Pancreas (tissue), 10 donors: Measurements from ENCODE around the gene SNAP47. TPM values are rescaled to one million over a fixed set of nuclear protein-coding genes. Genes with fewer than 3 reads are reported as not detected.

ENCODE experiments used
- ATAC-seq, 4 donors: fragments of 200-7000 bp; cut with Tn5 transposase; one replicate each; pipeline versions ENCODE4 v1.8.0 to v1.9.1; 2020; ENCODE audit warnings: mild to moderate bottlenecking in 4 of 4, moderate library complexity in 4 of 4
- DNase-seq, 6 donors: peaks; one replicate each; pipeline ENCODE4 v3.0.0-alpha.2; 2020
- FAIRE-seq: peaks from 2 replicates; lab custom pipeline; 2012; peaks lifted over from hg19 to GRCh38; lab: Jason Lieb, UNC
- H3K27ac ChIP-seq, 4 donors: fragments of 200-600 bp; sonication (generic); 1 replicate in 3 of 4; 2 replicates in 1 of 4; pipeline versions ENCODE4 v1.5.0 to v1.8.0; 2020
- H3K27me3 ChIP-seq, 4 donors: fragments of 200-600 bp; one replicate each; pipeline ENCODE4 v1.8.0; 2021
- H3K36me3 ChIP-seq, 3 donors: fragments of 200-600 bp; sonication (generic) in 1 of 3; one replicate each; pipeline versions ENCODE4 v1.5.0 to v1.8.0; 2020 to 2021
- H3K4me1 ChIP-seq, 3 donors: fragments of 200-600 bp; one replicate each; pipeline ENCODE4 v1.8.0; 2021
- H3K4me3 ChIP-seq, 4 donors: fragments of 200-600 bp; sonication (generic) in 2 of 4; one replicate each; pipeline versions ENCODE4 v1.5.0 to v1.8.0; 2020 to 2021
- H3K9me3 ChIP-seq, 4 donors: fragments of 200-600 bp; one replicate each; pipeline ENCODE4 v1.8.0; 2021
- WGBS, 2 donors: extraction: QIAGEN DNeasy Blood & Tissue Kit; methylation state at CpG; one replicate each; pipeline ENCODE4 v1.1.7; 2013; 5-methylcytosine and 5-hydroxymethylcytosine counted together
- intact Hi-C, 3 donors: fragments of 100-400 bp; cut with DNase I; formaldehyde crosslinking; loops; one replicate each; pipeline versions ENCODE4 v1.11.1 to v1.14.2; 2022
- polyA plus RNA-seq, 2 donors: library from polyadenylated mRNA; stranded (reverse); fragments of 200-250 nt; gene quantifications; one replicate each; pipeline ENCODE4 v1.2.3, GENCODE V29; 2013
- total RNA-seq, 6 donors: library from RNA; stranded (reverse); fragmentation: NEBNext Ultra II Directional in 4 of 6; extraction: Animal tissue kit (Norgen Biotek cat#: 25700) in 4 of 6; gene quantifications; one replicate each; pipeline versions ENCODE4 v1.2.1 to v1.2.4, GENCODE V29; 2021 to 2023
- TF ChIP-seq, protein P1 (sequence below), 4 donors: fragments of 200-600 bp; sonication (generic) in 3 of 4; IDR thresholded peaks; one replicate each; pipeline versions ENCODE4 v1.5.0 to v1.8.0; 2021; ENCODE audit warnings: antibody characterized with exemption in 4 of 4
- donor health status: healthy with polysubstance abuse.
- donor health status: DM: no; HTN: no; CAD: no; lungs with moderate emphysema.
- donor health status: DM: no; HTN: no; CAD: no.
- donor health status: control.
- donor health status: control.
- donor health status: Bipolar disorder and iron deficiency.
- donor health status: DM: yes; HTN: yes; CAD: no.
- donor health status: DM: no; HTN: no; CAD: no.
- donor health status: DM: no; HTN: no; CAD: no.
- donor health status: DM: yes; HTN: yes; CAD: no.

The SNAP47 gene
- total and polyA plus RNA-seq, 8 donors = 12.3 to 21.5 (median 14.7) TPM

DNA sequence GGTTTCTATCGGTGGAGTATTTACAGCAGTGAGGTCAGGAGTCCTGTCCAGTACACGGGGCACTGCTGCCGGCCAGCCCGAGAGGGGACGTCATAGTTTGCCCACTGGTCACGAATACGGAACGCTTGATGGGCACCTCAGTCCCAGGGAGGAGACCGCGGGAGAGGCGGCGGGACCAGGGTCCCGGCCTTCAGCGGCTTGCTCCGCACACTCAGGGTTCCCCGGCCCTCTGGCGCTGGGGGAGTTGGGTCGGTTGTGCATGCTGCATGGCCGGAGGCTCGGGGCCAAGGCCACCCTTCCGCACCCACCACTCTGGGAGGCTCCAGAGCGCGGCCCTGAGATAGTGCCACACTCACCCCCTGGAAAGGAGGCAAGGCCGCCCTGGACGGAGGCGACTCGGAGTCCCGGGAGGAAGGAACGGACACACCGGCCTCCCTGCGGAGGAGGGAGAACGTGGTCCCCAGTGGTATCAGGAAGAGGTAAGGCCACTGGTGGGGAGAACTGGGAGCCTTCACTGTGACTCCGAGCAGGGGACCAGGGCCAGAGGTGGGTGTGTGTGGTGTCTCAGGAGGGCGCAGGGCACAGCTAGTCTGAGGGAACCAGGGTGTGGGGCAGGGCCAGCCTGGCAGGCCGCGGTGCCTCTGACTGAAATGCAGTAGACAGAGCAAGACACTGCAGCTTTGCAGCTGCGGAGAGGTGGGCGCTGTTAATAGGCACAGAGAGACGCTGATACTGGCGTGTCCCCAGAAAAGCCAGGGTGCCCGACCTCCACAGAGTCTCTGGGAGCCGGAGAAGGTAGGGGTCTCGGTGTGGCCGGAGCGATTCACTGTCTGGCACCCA is 51.7 kb downstream of the SNAP47 start:
- no peaks in the 10 kb centered on the region for H3K9me3 ChIP-seq
- FAIRE-seq (no peak), DNase-seq (peak in 4 of 6 donors; percentile 31 to 83 (median 46)), ATAC-seq (peak; percentile 7 to 31 (median 20))
- intact Hi-C loops = no loop called here
- peak overlapping the region; percentile 34 to 74 (median 56) for H3K4me3 ChIP-seq
- no peaks in the 10 kb centered on the region for H3K27me3 ChIP-seq
- H3K27ac ChIP-seq = peak overlapping the region in 3 of 4 donors; percentile 50 to 62 (median 56)
- TF ChIP-seq, protein P1, sequence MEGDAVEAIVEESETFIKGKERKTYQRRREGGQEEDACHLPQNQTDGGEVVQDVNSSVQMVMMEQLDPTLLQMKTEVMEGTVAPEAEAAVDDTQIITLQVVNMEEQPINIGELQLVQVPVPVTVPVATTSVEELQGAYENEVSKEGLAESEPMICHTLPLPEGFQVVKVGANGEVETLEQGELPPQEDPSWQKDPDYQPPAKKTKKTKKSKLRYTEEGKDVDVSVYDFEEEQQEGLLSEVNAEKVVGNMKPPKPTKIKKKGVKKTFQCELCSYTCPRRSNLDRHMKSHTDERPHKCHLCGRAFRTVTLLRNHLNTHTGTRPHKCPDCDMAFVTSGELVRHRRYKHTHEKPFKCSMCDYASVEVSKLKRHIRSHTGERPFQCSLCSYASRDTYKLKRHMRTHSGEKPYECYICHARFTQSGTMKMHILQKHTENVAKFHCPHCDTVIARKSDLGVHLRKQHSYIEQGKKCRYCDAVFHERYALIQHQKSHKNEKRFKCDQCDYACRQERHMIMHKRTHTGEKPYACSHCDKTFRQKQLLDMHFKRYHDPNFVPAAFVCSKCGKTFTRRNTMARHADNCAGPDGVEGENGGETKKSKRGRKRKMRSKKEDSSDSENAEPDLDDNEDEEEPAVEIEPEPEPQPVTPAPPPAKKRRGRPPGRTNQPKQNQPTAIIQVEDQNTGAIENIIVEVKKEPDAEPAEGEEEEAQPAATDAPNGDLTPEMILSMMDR (IDR thresholded peaks at IDR 0.05) = no peak
- peaks cover 5 to 14% (median 13%) of the 10 kb centered on the region in 3 donors for H3K4me1 ChIP-seq
- 9 to 11% methylated on average over 45 of the region's 45 CpGs for WGBS, 2 donors
- no peaks in the 10 kb centered on the region for H3K36me3 ChIP-seq

DNA sequence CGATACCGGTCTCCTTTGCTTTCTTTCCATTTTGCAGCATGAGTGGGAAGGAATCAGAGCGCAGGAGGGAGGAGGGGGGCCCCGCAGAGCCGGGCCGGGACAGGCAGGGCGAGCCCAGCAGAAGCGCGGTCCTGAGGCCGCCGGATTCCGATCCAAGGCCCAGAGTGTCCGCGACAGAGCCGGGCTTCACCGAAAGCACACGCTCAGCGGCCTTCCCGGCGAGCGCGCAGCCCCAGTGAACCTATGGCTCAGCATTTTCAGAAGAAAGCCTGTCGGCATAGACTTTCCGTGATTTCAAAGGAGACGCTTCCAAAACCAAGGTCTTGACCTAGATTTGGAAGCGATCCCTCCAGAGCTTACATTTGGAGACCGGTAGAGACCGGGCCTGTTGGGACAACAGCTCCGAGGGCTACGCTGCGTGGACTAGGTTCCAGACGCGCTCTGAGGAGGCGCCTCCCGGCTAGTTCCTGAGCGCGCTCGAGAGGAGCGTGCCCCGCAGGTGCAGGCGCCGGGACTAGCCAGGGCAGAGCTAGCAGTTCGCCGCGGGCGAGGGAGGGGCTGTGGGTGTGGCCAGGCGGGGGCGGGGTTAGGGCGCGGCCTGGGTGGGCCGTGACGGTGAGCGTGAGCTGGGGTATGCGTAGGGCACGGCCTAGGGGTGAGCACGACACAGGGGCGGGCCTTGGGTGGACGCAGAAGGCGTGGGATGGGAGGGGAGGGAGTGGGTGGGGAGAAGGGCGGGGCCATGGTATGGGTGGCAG is 52.5 kb downstream of the SNAP47 start:
- DNase-seq (peak; percentile 96 to 99 (median 98)), FAIRE-seq (no peak), ATAC-seq (peak; percentile 89 to 95 (median 90))
- H3K4me3 ChIP-seq = peak overlapping the region; percentile 34 to 74 (median 56)
- H3K9me3 ChIP-seq = no peaks in the 10 kb centered on the region
- H3K36me3 ChIP-seq = no peaks in the 10 kb centered on the region
- no peaks in the 10 kb centered on the region for H3K27me3 ChIP-seq
- H3K27ac ChIP-seq = peak overlapping the region; percentile 50 to 66 (median 59)
- 0% methylated on average over 56 to 60 of the region's 60 CpGs for WGBS, 2 donors
- H3K4me1 ChIP-seq = peaks cover 5 to 14% (median 13%) of the 10 kb centered on the region in 3 donors
- intact Hi-C loops = no loop called here
- TF ChIP-seq, protein P1 (IDR thresholded peaks at IDR 0.05) = no peak

DNA sequence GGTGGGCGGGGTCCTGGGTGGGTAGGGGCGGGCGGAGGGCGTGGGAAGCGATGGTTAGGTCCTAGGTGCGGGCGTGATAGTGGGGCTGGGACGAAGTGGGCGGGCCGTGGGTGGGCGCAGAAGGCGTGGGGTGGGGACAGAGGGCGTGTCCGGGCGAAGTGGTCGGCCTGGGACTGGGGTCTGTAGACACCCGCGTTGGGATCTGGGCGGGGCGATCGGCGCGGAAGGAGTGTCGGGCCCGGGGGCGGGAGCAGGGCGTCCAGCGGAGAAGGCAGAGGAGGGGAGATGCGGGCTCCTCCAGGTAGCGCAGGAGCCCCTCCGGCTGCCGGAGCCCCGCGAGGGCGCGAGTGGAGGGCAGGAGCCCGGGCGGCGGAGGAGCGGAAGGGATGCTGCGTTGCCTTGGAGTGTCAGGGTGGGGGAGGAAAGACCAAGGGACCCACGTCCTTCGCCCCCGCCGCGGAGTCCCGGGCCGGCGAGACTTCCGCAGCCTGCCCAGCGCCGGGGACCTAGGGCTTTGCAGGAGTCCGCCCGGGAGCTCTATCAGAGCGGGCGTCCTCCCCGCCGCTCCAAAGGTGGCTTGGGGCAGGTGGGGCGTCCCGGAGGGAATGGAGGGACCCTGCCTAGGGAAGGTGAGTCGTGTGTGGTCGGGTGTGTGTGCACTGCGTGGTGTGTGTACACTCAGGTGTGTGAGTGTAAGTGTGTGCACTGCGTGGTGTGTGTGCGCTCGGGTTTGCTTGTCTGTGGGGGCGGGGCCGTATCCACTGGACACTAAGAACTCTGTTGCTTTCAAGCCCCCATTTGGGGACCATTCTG is 53.2 kb downstream of the SNAP47 start:
- intact Hi-C loops = no loop called here
- peak in 5 of 6 donors; percentile 79 to 91 (median 88) for DNase-seq
- FAIRE-seq = no peak
- TF ChIP-seq, protein P1 (IDR thresholded peaks at IDR 0.05) = no peak
- 2% methylated on average over 39 to 68 of the region's 68 CpGs for WGBS, 2 donors
- Histone ChIP-seq H3K36me3 (no peaks in the 10 kb centered on the region), H3K27ac (peak overlapping the region; percentile 33 to 46 (median 36)), H3K4me3 (peak overlapping the region; percentile 34 to 74 (median 56)), H3K4me1 (peaks cover 5 to 14% (median 13%) of the 10 kb centered on the region in 3 donors), H3K27me3 (no peaks in the 10 kb centered on the region), H3K9me3 (no peaks in the 10 kb centered on the region)
- peak; percentile 71 to 82 (median 78) for ATAC-seq

DNA sequence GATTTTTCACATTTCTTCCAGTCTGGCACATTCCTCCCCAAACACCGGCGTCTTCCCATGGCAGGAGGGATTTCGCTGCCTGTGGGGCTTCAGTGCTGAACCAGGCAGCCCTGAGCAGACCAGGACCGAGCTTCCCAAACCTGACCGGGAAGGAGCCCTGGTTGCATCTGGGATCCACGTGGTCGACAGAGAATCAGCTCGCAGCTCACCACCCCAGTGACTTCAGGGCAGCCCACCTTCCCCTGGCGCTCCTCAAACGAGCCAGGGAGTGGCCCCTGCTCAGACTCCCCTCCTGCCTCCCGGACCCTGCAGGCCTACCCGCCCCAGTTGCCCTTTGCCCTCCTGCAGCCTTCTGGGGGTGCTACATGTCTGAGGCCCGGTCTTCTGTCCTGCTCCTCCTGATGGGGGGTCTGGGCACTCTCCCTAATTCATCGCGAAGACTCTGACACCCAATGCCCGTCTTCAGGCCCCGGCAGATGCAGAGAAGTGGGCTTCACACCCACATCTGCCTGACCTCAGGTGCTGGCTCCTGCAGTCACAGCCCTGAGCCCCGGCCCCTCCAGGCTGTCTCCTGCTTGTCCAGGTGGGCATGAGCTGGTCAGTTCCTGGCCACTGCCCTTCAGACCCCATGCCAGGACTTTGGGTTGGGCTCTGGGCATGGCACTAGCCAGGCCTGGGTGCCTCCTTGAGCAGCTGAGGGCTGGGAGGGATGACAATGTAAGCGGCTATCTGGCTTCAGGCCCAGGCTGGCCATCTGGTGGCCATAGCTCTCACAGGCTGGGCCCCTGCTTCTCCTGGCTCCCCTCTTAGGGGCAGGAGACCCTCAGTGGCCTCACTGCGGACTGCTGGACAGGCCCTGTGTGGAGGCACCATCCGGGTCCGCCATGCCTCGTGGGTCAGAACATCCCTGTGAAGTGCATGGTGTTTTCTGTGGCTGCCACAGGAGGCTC is 54.1 kb downstream of the SNAP47 start:
- peak overlapping the region in 1 of 4 donors; percentile 74 for H3K4me3 ChIP-seq
- TF ChIP-seq, protein P1 (IDR thresholded peaks at IDR 0.05) = no peak
- intact Hi-C loops = no loop called here
- no peaks in the 10 kb centered on the region for H3K36me3 ChIP-seq
- ATAC-seq = no peak
- FAIRE-seq = no peak
- H3K4me1 ChIP-seq = peaks cover 5 to 14% (median 13%) of the 10 kb centered on the region in 3 donors
- 79 to 80% methylated on average over 23 of the region's 23 CpGs for WGBS, 2 donors
- no peaks in the 10 kb centered on the region for H3K27me3 ChIP-seq
- H3K27ac ChIP-seq = peak overlapping the region in 1 of 4 donors; percentile 46
- H3K9me3 ChIP-seq = no peaks in the 10 kb centered on the region
- peak in 2 of 6 donors; percentile 52 to 81 for DNase-seq
